DND-41 (cell line): ENCODE results near the gene KLKB1.

ENCODE experiments used
- ATAC-seq: fragments of 200-7000 bp; cut with Tn5 transposase; 3 replicates; pipeline ENCODE4 v1.9.1; 2021; ENCODE audit warnings: low read depth; ENCODE audit not compliant: insufficient read depth
- DNase-seq: peaks from one replicate; pipeline ENCODE4 v3.0.0-alpha.2; 2020
- H2AFZ ChIP-seq: 2 replicates; pipeline ENCODE4 v1.6.0; 2012; ENCODE audit warnings: low read depth, low read length
- H3K27ac ChIP-seq: 2 replicates; pipeline ENCODE4 v1.5.1; 2012; ENCODE audit warnings: low read length, inconsistent platforms
- H3K27me3 ChIP-seq: fragments of 200-600 bp; sonication (generic); 2 replicates; pipeline ENCODE4 v1.6.0; 2012; ENCODE audit warnings: low read length, mild to moderate bottlenecking, inconsistent platforms; ENCODE audit not compliant: insufficient read depth, poor library complexity
- H3K36me3 ChIP-seq: 2 replicates; pipeline ENCODE4 v1.5.1; 2012; ENCODE audit warnings: low read length, inconsistent platforms; ENCODE audit not compliant: insufficient read depth
- H3K4me1 ChIP-seq: 2 replicates; pipeline ENCODE4 v1.5.1; 2012; ENCODE audit warnings: mild to moderate bottlenecking, low read length; ENCODE audit not compliant: insufficient read depth
- H3K4me2 ChIP-seq: 2 replicates; pipeline ENCODE4 v1.6.0; 2012; ENCODE audit warnings: mild to moderate bottlenecking, moderate library complexity, low read length, inconsistent platforms; ENCODE audit not compliant: insufficient read depth
- H3K4me3 ChIP-seq, 2 experiments: fragments of 200-600 bp in 1 of 2; shearing (Covaris generic) in 1 of 2; 2 replicates each; pipeline ENCODE4 v1.5.1; 2012 to 2016; ENCODE audit warnings: inconsistent platforms in 2 of 2, low read length in 2 of 2, mild to moderate bottlenecking in 2 of 2, low read depth in 1 of 2, moderate library complexity in 1 of 2
- H3K79me2 ChIP-seq: 2 replicates; pipeline ENCODE4 v1.6.0; 2012; ENCODE audit warnings: low read length, inconsistent platforms; ENCODE audit not compliant: insufficient read depth
- H3K9ac ChIP-seq: 2 replicates; pipeline ENCODE4 v1.6.0; 2012; ENCODE audit warnings: low read depth, mild to moderate bottlenecking, inconsistent platforms, low read length, moderate library complexity
- H3K9me3 ChIP-seq: 2 replicates; pipeline ENCODE4 v1.5.1; 2012; ENCODE audit warnings: low read length, moderate library complexity, mild to moderate bottlenecking, inconsistent platforms; ENCODE audit not compliant: insufficient read depth, severe bottlenecking
- H4K20me1 ChIP-seq: 2 replicates; pipeline ENCODE4 v1.6.0; 2012; ENCODE audit warnings: low read length; ENCODE audit not compliant: insufficient read depth
- EZH2 ChIP-seq: IDR thresholded peaks from 3 replicates; pipeline ENCODE4 v1.6.1; 2012; ENCODE audit warnings: borderline replicate concordance, low read depth, mild to moderate bottlenecking, moderate library complexity, low read length, inconsistent platforms; ENCODE audit not compliant: severe bottlenecking
- TF ChIP-seq, protein P1 (sequence below): IDR thresholded peaks from 2 replicates; pipeline ENCODE4 v1.5.1; 2012; ENCODE audit warnings: borderline replicate concordance, low read length, moderate library complexity, mild to moderate bottlenecking; ENCODE audit not compliant: poor library complexity, severe bottlenecking; ENCODE audit errors: extremely low read depth

Gene KLKB1

DNA sequence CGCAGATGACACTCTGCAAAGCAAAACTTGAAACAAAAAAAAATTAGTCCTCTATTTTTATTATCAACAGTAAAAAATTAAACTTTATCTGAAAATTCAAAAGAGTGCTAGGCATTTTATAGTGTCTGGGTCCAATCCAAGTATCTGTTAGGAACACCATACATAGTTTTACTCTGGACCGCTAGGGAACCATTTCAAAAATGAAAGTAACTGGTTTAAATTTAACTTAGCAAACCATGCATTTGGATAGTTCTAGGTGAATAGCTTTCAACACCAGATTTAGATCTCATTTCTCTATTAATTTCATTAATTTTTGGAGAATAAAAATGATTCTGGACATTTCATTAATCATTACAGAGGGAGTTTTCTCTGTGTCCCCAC lies 1.2 kb downstream of the KLKB1 start:
- no peak overlapping the region for H3K4me2 ChIP-seq
- DNase-seq (no peak), ATAC-seq (no peak)
- no peak overlapping the region for H3K4me3 ChIP-seq
- no peak overlapping the region for H3K9ac ChIP-seq
- no peaks in the 10 kb centered on the region for H3K27me3 ChIP-seq
- H4K20me1 ChIP-seq: no peaks in the 10 kb centered on the region
- H3K79me2 ChIP-seq: no peaks in the 10 kb centered on the region
- no peaks in the 10 kb centered on the region for H3K9me3 ChIP-seq
- no peaks in the 10 kb centered on the region for H3K36me3 ChIP-seq
- no peak overlapping the region for H2AFZ ChIP-seq
- H3K27ac ChIP-seq: no peak overlapping the region
- H3K4me1 ChIP-seq: no peaks in the 10 kb centered on the region
- TF ChIP-seq EZH2: no peak
- TF ChIP-seq, protein P1, sequence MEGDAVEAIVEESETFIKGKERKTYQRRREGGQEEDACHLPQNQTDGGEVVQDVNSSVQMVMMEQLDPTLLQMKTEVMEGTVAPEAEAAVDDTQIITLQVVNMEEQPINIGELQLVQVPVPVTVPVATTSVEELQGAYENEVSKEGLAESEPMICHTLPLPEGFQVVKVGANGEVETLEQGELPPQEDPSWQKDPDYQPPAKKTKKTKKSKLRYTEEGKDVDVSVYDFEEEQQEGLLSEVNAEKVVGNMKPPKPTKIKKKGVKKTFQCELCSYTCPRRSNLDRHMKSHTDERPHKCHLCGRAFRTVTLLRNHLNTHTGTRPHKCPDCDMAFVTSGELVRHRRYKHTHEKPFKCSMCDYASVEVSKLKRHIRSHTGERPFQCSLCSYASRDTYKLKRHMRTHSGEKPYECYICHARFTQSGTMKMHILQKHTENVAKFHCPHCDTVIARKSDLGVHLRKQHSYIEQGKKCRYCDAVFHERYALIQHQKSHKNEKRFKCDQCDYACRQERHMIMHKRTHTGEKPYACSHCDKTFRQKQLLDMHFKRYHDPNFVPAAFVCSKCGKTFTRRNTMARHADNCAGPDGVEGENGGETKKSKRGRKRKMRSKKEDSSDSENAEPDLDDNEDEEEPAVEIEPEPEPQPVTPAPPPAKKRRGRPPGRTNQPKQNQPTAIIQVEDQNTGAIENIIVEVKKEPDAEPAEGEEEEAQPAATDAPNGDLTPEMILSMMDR: no peak

DNA sequence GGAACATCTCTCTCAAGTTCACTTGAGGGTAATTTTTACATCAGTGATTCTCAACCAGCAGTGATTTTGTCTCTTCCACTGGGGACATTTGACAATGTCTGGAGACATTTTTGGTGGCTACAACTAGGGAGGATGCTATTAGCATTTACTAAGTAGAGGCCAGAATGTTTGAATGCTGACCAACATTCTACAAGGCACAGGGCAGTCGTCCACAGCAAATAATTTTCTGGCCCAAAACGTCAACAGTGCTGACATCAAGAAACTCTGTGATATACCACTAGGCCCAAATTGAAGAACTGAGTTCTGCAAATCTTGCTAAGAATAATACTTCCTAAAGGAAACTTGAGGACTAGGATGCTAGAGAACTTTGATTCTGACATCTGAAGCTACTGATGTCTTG lies 7.1 kb downstream of the KLKB1 start:
- Histone ChIP-seq H3K4me1 (no peaks in the 10 kb centered on the region), H4K20me1 (no peaks in the 10 kb centered on the region), H3K4me3 (no peak overlapping the region), H3K27me3 (no peaks in the 10 kb centered on the region), H2AFZ (no peak overlapping the region), H3K79me2 (no peaks in the 10 kb centered on the region), H3K4me2 (no peak overlapping the region), H3K36me3 (no peaks in the 10 kb centered on the region), H3K9me3 (no peaks in the 10 kb centered on the region), H3K27ac (no peak overlapping the region), H3K9ac (no peak overlapping the region)
- ATAC-seq (no peak), DNase-seq (no peak)
- TF ChIP-seq, protein P1: no peak
- TF ChIP-seq EZH2: no peak

DNA sequence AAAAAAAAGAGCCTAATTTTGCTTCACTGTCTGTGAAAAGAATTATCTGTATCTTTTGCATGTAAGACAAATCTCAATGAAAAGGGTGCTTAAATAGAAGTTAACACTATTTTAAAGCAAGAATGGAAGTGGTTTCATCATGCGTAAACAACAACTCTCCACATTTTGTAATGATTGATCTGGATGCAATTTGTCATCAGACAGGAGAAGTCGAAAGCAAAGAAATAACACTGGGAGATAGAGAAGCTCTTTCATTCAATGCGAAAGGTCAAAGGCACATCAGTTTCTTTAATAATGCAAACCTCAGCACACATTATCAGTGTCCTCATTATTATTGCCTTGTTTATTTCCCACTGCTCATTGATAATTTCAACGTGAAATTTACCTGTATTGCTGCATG lies 8.8 kb downstream of the KLKB1 start:
- H3K4me3 ChIP-seq: no peak overlapping the region
- no peaks in the 10 kb centered on the region for H3K4me1 ChIP-seq
- H3K9ac ChIP-seq: no peak overlapping the region
- ATAC-seq (no peak), DNase-seq (no peak)
- H3K36me3 ChIP-seq: no peaks in the 10 kb centered on the region
- no peaks in the 10 kb centered on the region for H4K20me1 ChIP-seq
- no peak overlapping the region for H3K27ac ChIP-seq
- no peaks in the 10 kb centered on the region for H3K27me3 ChIP-seq
- TF ChIP-seq, protein P1: no peak
- TF ChIP-seq EZH2: no peak
- no peak overlapping the region for H2AFZ ChIP-seq
- no peaks in the 10 kb centered on the region for H3K9me3 ChIP-seq
- no peak overlapping the region for H3K4me2 ChIP-seq
- no peaks in the 10 kb centered on the region for H3K79me2 ChIP-seq

DNA sequence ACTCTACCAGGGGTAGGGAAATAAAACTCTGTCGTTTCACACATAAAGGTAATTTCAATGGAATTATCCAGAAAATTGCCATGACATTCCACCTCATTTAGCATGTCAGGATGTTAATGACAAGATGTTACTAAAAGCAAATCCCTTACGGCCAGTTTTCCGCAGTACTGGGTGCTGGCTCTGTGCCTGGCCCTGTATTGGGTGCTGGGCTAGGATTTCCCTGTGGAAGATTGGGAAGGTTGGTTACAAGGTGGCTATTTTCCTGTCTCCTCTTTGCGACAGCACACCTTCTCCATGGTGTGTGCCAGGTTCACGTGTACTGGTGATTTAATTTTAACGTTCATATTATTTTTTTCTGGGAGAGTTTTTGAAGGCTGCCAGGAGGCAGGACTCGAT lies 13.1 kb downstream of the KLKB1 start:
- ATAC-seq (no peak), DNase-seq (no peak)
- no peak overlapping the region for H3K9ac ChIP-seq
- TF ChIP-seq, protein P1: no peak
- no peak for TF ChIP-seq EZH2
- no peaks in the 10 kb centered on the region for H3K79me2 ChIP-seq
- no peaks in the 10 kb centered on the region for H3K27me3 ChIP-seq
- no peak overlapping the region for H3K4me3 ChIP-seq
- no peak overlapping the region for H2AFZ ChIP-seq
- H3K4me1 ChIP-seq: no peaks in the 10 kb centered on the region
- no peaks in the 10 kb centered on the region for H3K36me3 ChIP-seq
- no peaks in the 10 kb centered on the region for H4K20me1 ChIP-seq
- H3K4me2 ChIP-seq: no peak overlapping the region
- no peaks in the 10 kb centered on the region for H3K9me3 ChIP-seq
- no peak overlapping the region for H3K27ac ChIP-seq
